Daoy (cell line): ENCODE measurements around the gene CELSR1. TPM values are rescaled to one million over a fixed set of nuclear protein-coding genes. Genes with fewer than 3 reads are reported as not detected.

Experiments used
- DNase-seq: peaks from one replicate; pipeline ENCODE4 v3.0.0-alpha.2; 2015; ENCODE audit warnings: low read depth
- total RNA-seq: library from RNA; depleted of rRNA; stranded (reverse); fragments of >200 nt; shearing (Covaris generic); gene quantifications from 2 replicates; pipeline ENCODE4 v1.2.3, GENCODE V29; 2014; rRNA removed

The CELSR1 gene, protein sequence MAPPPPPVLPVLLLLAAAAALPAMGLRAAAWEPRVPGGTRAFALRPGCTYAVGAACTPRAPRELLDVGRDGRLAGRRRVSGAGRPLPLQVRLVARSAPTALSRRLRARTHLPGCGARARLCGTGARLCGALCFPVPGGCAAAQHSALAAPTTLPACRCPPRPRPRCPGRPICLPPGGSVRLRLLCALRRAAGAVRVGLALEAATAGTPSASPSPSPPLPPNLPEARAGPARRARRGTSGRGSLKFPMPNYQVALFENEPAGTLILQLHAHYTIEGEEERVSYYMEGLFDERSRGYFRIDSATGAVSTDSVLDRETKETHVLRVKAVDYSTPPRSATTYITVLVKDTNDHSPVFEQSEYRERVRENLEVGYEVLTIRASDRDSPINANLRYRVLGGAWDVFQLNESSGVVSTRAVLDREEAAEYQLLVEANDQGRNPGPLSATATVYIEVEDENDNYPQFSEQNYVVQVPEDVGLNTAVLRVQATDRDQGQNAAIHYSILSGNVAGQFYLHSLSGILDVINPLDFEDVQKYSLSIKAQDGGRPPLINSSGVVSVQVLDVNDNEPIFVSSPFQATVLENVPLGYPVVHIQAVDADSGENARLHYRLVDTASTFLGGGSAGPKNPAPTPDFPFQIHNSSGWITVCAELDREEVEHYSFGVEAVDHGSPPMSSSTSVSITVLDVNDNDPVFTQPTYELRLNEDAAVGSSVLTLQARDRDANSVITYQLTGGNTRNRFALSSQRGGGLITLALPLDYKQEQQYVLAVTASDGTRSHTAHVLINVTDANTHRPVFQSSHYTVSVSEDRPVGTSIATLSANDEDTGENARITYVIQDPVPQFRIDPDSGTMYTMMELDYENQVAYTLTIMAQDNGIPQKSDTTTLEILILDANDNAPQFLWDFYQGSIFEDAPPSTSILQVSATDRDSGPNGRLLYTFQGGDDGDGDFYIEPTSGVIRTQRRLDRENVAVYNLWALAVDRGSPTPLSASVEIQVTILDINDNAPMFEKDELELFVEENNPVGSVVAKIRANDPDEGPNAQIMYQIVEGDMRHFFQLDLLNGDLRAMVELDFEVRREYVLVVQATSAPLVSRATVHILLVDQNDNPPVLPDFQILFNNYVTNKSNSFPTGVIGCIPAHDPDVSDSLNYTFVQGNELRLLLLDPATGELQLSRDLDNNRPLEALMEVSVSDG (N-terminal part only)
- total RNA-seq: 2.9 and 4.3 TPM in 2 replicates

DNA sequence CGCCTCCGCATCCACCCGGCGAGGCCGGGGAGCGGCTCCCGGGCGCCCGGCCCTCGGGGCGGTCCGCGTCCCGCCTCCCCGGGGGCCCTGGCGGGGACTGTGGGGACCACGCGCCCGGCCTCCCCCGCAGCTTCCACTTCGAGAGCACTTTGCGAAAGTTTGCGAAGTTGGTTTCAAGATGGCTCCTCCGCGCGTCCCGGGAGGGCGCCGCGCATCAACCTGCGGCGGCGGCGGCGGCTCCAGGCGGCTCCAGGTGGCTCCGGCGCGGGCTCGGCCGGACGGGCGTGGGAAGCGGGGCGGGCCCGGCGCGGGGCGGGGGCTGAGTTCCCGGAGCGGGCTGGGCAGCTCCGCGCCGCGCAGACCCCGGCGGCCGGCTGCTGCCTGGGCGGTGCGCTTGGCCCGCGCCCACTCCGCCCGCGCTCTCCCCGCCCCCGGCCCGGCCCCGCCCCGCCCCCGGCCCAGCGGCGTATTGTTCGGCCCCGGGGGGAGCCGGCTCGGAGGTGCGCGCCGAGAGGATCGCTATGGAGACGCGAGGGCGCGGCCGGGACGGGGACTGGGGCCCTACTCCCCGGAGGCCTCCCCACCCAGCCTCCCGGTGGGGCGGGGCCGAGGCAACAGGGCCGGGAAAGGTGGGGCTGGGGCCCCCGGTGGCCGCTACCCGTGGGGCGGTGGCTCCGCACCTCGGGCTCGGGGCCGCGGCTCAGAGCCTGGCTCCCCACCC lies at the start of gene CELSR1:
TSS of gene CELSR1 (minus strand) at position 396 of the 721 bp plus-strand sequence. CDS start 450 bp downstream, outside the sequence.
- peak; percentile 79 for DNase-seq

DNA sequence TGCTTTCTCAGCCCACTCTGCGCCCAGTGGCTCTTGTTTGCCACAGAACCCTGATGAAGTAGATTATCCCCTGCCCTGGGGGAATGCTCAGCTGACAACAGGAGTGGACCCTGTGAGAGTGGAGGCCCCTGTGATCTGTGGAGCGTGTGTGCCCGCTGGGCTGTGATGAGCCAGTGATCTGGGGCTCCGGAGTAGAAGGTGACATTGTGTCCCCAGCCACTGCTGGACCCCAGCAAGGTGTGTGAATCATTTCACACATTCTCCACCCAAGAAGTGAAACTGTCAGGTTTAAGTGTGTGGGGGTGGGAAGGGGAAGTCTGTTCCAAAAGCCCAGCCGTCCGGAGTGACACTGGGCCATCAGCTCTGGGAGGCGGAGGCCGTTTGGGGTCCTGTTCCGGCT lies 49.6 kb upstream of the CELSR1 start:
- no peak for DNase-seq

DNA sequence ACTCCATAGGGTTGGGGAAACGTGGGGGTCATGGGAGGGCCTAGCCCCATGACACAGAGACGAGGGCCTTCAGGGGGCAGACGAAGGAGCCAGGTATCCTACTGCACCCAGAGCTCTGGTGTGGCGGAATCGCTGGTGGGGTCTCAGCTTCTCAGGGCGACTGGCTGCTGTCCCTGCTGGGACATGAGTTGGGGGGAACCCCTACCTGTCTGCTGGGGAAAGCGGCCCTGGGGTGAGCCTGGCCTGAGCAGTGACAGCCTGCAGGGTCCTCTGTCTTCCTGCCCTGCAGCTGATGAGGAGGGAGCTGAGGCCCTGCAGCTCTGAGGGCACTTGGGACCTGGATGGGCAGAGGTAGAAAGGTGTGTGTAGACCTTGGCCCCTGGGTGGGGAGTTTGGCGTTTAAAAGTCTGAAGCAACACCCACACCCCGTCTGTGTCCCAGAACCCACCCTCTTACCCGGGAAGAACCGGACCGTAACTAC lies 49.2 kb upstream of the CELSR1 start:
- no peak for DNase-seq

DNA sequence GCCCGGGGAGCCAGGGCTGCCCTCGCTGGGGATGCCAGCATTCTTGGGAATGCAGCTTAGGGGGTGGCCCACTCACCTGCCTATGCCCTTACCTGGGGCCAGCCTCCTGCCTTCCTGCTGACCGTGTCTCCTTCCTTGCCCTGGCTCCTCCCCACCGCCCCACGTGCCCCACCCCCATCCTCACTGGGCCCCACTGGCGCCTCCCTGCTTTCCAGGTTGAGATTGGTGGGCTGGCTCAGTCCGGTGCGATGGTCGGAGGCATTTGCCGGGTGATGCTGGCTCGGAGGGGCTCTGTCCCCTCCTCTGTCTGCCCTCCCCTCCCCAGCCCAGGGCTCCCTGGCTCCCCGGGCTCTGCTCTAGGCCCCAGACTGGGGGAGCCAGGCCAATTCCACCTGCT lies 48.7 kb upstream of the CELSR1 start:
- DNase-seq: no peak

DNA sequence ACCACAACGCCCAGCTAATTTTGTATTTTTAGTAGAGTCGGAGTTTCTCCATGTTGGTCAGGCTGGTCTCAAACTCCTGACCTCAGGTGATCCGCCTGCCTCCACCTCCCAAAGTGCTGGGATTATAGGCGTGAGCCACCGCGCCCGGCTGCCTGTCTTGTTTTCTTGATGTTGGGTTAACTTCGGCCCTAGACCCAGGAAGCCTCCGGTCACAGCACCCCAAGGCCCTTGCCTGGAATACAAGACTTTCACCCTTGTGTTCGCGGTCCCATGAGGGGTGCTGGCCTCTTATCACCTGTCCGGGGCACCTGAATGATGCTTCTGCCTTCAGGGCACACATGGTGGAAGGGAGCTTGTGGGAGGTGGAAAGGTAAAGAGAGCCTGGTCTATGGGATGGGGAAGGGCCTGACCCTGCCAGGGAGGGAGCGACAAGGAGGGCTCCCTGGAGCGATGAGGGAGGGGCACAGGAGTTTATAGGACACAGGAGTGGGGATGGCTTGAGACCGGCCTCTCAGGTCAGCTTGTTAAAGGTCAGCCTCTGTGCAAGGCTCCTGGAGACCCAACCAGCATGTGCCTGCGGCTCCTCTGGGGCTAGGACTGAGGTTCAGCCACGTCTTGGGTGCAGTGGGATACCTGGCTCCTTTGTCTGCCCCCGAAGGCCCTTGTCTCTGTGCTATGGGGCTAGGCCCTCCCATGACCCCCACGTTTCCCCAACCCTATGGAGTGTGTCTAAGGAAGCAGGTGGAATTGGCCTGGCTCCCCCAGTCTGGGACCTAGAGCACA lies 48.1 kb upstream of the CELSR1 start:
- no peak for DNase-seq

DNA sequence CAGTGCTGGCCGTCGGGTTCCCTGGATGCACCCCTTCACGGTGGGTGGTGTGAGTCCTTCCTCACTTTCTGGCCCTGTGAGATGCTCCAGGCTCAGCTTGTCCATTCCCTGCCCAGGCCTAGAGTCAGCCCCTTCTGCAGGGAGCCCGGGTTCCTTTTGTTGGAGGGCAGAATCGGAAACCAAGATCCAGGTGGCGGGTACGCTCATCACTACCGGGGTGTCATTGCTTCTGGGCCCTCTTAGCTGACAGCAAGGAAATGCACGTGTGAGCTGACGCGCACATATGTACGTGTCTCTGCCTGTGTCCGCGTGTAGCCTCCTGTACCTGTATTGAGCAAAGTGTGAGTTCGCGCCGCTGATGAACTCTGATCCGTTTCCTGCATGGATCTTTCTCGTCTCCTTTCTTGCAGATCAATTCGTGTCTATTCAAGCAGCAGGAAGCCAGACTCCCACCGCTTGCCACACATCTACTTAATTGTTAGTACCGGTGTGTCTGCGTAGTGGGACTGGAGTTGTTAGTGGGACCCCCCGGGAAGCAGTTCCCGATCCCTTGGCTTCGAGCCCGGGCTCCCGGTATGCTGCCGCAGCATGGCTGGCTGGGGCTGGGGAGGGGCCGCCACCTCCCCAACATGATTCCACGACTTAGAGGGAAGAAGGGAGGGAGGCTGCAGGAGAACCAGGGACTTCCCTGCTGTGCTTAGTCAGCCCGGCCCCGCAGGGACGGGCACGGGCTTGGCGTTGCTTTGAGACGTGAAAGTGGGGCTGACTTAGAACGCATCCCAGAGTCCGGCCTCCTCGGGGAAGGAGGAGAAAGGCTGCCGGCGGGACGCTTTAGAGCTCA lies 46.9 kb upstream of the CELSR1 start:
- peak; percentile 56 for DNase-seq

DNA sequence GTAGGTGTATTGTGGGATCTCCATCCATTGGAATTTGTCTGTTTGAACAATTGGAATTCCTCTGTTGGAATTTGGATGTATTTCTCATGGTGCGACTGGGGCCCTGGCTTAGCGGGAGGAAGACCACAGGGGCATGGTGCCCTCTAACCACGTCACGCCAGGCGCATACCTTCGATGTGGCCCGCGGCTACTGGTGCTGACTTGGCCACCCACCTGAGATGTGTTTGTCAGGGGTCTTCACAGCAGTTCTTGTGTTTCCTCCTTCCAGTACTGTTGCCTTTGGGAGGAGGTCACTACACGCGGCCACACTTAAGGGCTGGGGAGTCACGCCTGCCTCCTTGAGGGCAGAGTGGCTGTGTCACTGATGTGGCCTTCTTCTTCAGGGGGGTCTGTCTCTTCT lies 46.2 kb upstream of the CELSR1 start:
- DNase-seq: no peak

DNA sequence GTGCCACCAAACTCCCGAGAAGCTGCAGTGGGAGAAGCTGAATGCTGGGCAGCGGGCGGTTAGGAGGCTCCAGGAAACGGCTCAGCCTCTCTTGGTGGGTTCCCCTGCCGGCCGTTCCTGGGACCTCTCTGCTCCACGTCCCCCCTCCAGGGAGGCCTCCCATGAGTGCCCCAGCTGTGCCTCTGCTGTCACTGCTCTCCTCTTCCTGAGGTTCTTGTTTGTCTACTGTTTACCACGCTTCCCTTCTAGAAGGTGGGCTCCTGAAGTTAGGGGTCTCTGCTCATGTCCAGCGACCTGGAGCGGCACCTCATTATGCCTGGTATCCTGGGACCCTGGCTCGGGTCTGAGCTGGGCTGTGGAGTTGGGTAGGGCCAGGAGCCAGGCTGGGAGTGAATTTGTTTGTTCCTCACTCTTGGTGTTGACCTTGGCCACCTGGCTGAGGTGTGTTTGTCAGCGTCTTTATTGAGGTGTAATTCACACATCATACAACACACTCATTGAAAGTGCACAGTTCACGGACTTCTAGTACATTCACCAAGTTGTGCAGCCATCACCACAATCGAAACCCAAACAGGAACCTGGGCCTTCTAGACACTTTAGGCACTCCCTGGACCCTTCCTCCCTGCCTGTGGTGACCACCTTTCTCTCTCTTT lies 45.0 kb upstream of the CELSR1 start:
- DNase-seq: no peak

DNA sequence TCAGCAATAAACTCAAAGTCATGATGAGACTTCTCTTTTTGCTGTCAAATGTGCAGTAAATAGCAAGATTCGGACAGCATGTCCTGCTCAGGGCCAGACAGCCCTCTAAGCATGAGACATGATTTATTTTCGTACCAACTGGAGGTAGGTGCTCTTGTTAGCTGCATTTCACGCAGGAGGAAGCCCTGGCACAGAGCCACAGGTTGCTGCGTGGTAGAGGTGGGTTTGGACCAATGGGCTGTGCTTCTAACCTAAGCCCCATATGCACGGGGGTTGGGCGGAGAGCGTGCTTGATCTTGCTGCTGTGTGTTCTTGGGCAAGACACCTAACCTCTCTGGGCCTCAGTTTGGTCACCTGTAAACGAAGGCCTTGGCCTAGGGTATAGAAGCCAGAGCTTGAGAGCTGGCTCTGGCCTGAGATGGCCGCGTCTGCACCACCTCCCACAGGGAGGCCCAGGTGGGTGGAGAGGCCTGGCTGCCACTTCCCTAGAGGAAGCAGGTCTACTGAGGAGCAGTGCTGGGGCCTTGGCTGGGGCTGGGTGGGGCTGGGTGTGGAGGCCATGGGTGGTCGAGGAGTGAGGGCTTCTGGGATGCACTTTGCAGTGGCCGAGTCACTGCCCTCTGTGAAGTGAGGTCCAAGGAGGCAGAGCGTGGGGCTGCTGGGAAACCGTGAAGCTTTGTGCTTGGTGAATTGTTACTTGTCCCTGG lies 44.3 kb upstream of the CELSR1 start:
- no peak for DNase-seq

DNA sequence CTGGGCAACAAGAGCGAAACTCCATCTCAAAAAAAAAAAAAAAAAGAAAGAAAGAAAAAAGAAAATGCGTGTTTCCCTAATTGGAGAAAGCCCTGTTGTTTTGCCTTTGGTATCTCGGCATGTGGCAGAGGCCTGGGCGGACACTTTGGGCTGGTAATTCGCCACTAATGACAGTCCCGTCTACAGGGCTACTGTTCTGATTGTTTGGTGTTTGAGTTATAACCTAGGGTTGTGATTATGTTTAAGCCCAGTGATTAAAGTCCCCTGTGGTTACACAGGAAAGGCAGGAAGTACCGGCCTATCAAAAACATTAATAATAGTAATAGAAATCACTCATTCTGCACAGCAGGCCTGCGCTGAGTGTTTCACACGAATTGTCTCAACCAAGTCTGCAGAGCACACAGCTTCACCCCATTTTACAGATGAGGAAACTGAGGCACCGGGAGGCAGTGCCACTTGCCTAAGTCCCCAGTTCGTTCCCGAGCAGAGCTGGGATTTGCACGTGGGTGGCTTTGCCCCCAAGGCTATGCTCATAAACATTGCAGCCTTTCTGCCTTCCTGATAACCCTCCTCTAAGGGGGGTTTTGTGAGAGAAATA lies 43.6 kb upstream of the CELSR1 start:
- no peak for DNase-seq

DNA sequence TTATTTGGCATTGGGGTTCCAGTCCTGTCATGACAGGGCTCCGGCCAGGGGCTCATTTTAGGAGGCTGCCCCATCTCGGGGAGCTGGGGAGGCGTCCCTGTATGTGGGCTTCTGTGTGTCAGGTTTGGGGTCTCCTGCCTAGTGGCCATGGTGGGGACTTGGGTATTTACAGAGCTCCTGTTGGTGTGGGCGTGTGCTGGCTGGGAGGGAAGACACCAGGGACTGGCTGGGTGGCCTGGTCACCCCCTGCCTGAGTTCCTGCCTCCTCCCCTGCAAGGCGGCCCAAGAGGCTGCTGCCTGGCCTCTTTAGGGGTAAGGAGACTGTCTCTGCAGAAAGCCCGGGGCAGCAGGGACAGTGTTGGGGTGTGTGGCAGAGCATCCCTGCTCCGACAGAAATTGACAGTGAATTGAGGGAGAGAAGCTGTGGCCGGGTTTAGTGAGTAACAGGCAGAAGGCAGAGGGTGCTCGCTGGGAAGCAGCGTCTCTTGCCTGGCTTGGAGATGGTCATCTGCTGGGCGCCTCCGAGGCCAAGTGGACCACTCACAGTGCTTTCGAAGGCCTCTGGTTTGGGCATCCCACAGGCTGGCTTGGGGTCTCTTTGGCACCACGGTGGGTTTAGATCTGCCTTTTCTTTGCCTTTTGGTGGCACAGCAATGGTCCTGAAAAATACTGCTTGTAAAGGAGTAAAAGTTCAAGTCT lies 42.5 kb upstream of the CELSR1 start:
- DNase-seq: no peak

DNA sequence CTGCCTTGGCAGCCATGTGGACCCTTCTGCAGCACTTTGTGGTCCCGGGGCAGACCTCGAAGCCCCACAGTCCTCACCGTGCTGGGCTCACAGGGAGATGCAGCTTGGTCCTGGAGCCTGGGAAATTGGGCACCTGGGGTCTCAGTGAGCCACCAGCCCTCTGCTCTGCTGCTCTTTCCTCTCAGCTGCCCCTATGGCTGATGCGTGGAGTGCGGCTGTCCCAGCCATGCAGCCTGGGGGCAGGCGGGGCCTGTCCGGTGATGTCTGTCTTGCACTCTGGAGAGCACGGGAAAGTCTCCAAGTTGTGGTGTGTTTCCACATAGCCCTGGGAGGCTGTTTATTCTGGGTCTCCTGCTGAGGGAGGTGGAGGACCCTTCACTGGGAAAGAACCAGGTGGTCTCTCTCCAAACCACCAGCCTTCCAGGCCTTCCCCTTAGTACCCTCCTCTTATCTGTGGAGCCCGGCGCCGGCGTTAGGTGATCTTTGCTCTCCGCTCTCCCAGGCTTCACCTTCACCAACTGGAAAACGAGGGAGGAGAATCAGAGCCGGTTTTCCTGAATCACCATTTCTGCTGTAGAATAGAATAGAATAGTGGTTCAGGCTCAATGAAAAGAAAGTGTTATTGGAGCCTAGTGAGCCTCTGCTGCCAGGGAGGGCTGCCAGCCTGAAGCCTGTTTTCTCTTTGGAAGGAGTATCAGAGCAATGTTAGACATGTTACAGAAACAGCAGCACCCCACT lies 41.6 kb upstream of the CELSR1 start:
- DNase-seq: peak; percentile 30

DNA sequence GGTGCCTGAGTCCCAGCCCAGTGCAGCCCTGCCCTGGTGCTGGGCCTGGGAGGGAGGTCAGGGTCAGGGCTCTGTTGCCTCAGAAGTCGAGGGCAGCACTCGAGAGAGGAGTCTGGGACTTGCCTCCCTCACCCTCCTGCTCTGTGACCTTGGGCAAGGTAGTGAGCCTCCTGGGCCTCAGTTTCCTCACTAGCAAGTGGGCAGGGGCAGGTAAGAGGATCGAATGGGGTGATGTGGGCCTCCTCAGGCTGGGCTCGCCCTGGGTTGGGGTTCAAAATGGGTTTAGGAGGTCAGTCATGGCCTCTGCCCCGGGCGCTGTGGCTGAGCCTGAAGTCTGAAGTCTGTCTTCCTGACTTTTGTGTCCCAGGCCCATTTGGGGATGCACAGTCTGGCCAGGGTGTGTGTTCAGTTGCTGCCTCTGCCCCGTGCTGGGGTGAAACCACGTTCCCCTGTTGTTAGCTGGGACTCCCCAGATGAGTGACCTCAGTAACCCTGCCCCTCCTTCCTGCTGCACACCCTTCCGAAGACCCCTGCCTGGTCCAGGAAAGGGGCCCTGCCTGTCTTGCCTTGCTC lies 40.9 kb upstream of the CELSR1 start:
- DNase-seq: no peak

DNA sequence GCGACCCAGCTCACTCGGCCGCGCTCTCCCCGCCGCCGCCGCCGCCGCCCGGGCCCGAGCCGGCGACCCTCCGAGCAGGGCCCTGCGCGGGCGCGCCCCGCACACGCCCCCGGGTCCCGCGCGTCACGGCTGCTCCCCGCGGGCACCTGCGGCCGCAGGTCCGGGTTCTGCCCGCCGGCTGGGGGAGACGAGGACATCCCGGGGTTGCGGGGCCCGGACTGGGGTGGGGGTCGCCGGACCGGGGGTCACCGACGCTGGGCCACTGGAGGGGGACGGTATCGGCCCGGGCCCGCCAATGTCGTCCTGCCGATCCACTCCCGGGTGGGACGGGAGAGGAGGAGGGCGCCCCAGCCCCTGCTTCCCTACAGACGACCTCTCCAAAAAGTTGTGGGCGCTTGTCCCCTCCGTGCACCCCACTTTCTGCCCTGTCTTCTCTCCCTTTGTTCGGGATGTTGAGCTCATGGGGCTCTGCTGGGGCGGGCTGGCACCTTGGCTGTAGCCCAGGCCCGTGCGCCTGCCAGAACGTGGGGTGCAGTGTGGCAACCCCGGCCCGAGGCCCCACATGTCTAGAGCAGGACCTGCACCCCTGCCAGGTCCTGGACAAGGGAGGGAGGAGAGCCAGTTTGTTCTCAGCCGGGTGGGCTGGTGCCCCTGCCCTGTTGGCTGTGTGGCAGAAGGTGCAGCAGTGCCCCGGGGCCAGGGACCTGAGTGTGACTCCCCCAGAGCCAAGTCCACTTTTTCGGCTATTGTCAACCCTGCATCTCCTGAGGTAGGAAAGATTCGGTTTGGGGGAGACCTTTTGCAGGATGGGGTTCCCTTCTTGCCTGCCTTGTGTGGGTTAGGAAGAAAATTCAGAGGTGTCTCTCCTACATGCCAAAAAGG lies 40.2 kb upstream of the CELSR1 start:
- no peak for DNase-seq
